ENCODE data around the gene TNFRSF14.

- TF ChIP-seq, protein P1, sequence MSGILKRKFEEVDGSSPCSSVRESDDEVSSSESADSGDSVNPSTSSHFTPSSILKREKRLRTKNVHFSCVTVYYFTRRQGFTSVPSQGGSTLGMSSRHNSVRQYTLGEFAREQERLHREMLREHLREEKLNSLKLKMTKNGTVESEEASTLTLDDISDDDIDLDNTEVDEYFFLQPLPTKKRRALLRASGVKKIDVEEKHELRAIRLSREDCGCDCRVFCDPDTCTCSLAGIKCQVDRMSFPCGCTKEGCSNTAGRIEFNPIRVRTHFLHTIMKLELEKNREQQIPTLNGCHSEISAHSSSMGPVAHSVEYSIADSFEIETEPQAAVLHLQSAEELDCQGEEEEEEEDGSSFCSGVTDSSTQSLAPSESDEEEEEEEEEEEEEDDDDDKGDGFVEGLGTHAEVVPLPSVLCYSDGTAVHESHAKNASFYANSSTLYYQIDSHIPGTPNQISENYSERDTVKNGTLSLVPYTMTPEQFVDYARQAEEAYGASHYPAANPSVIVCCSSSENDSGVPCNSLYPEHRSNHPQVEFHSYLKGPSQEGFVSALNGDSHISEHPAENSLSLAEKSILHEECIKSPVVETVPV (CRISPR knock-in tag; IDR thresholded peaks at IDR 0.05) = no peak
- TF ChIP-seq TCF4 (CRISPR knock-in tag; IDR thresholded peaks at IDR 0.05; ENCODE audit: borderline replicate concordance) = no peak
- TF ChIP-seq ARNTL (CRISPR knock-in tag; IDR thresholded peaks at IDR 0.05; ENCODE audit: borderline replicate concordance, low read depth) = no peak
- TF ChIP-seq OSR1 (CRISPR knock-in tag; IDR thresholded peaks at IDR 0.05) = no peak
- no peak for TF ChIP-seq SNAI2 (CRISPR knock-in tag; IDR thresholded peaks at IDR 0.05)
- TF ChIP-seq ESRRG (CRISPR knock-in tag; IDR thresholded peaks at IDR 0.05) = no peak
- TF ChIP-seq GLIS3 (CRISPR knock-in tag; IDR thresholded peaks at IDR 0.05) = no peak
- no peak for TF ChIP-seq ZNF70 (CRISPR knock-in tag; IDR thresholded peaks at IDR 0.05)
- TF ChIP-seq RARB (CRISPR knock-in tag; IDR thresholded peaks at IDR 0.05) = no peak
- TF ChIP-seq ISL1 (CRISPR knock-in tag; IDR thresholded peaks at IDR 0.05) = no peak
- TF ChIP-seq, protein P2, sequence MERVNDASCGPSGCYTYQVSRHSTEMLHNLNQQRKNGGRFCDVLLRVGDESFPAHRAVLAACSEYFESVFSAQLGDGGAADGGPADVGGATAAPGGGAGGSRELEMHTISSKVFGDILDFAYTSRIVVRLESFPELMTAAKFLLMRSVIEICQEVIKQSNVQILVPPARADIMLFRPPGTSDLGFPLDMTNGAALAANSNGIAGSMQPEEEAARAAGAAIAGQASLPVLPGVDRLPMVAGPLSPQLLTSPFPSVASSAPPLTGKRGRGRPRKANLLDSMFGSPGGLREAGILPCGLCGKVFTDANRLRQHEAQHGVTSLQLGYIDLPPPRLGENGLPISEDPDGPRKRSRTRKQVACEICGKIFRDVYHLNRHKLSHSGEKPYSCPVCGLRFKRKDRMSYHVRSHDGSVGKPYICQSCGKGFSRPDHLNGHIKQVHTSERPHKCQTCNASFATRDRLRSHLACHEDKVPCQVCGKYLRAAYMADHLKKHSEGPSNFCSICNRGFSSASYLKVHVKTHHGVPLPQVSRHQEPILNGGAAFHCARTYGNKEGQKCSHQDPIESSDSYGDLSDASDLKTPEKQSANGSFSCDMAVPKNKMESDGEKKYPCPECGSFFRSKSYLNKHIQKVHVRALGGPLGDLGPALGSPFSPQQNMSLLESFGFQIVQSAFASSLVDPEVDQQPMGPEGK (CRISPR knock-in tag; IDR thresholded peaks at IDR 0.05; ENCODE audit: borderline replicate concordance) = no peak
- no peak for TF ChIP-seq TOX (CRISPR knock-in tag; IDR thresholded peaks at IDR 0.05; ENCODE audit: borderline replicate concordance)
Measured at GRCh38 chr1:2506901-2507565, 49.1 kb upstream of the TNFRSF14 start.

All from SK-N-SH treated with all-trans-retinoic acid at 6 μM for 48 hours (cell line).